SK-N-MC (cell line): Measurements from ENCODE around the gene ZNF865.

Experiments
- EZH2 ChIP-seq: fragments of 200-600 bp; sonication (generic); IDR thresholded peaks from one replicate; pipeline ENCODE4 v1.6.1; 2017; ENCODE audit warnings: antibody characterized with exemption
- POLR2AphosphoS5 ChIP-seq: IDR thresholded peaks from 2 replicates; pipeline ENCODE4 v1.6.1; 2012; ENCODE audit warnings: mild to moderate bottlenecking, low read depth, low read length, borderline replicate concordance

DNA sequence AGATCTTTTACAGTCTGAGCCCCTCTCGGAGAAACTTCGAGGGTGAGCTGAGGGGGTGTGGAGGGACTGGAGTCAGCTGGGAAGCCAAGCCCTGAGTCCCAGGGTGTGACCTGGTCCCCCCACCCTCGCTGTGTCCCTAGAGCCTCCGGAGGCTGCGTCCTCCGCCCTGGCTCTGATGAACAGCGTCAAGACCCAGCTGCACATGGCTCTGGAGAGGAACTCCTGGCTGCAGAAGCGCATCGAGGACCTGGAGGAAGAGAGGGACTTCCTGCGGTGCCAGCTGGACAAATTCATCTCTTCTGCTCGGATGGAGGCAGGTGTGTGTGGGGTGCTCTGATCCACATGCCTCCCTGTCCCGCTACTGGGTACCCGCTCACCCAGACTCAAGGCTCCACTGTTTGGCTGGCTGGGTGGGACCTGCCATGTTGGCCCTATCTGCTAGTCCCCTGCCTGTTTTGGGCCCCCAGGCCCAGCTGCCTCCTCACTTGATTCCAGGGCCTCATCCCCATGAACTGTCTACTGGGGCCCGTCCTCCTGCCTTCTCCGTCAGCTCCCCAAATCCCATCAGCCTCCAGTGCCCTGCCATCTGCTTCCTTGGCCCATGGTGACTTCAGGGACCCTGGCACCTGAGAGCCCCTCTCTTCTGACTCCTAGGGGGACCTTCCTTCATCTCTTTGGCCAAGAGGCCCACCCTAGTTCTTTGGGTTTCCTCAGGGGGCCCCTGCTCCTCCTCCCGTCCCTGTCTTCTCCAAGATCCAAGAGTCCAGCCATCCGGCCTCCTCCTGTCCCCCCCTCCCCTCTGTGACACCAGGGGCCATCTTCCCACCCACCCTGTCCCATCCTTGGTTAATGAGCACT is 44.0 kb downstream of the ZNF865 start:
- TF ChIP-seq POLR2AphosphoS5 (no peak), EZH2 (no peak)
